Measurements from ENCODE around the gene TBKBP1.

The TBKBP1 gene

GRCh38 chr17:47733047-47733673, 39.2 kb downstream of the TBKBP1 start, which contains the start of gene TBX21:
Gene TBX21, plus strand, starts transcription at chr17:47733236. Its CDS starts 219 bp downstream, at chr17:47733455.
- Mint-ChIP-seq H3K9me3 (peaks cover 2% of the 10 kb centered on the region), H3K4me3 (peak within 1 kb of the TSS; percentile 75 to 78 (median 78)), H3K27ac (no peak within 1 kb of the TSS), H3K27me3 (ENCODE audit: low read depth) (peaks cover 86% of the 10 kb centered on the region), H3K4me1 (peaks cover 5% of the 10 kb centered on the region), H3K36me3 (ENCODE audit: low read depth) (no peaks in the 10 kb centered on the region)
- peak in 1 of 3 experiments; percentile 36 for TF ChIP-seq CTCF (IDR thresholded peaks at IDR 0.05; ENCODE audit: unreplicated experiment in 3 of 3)

DNA sequence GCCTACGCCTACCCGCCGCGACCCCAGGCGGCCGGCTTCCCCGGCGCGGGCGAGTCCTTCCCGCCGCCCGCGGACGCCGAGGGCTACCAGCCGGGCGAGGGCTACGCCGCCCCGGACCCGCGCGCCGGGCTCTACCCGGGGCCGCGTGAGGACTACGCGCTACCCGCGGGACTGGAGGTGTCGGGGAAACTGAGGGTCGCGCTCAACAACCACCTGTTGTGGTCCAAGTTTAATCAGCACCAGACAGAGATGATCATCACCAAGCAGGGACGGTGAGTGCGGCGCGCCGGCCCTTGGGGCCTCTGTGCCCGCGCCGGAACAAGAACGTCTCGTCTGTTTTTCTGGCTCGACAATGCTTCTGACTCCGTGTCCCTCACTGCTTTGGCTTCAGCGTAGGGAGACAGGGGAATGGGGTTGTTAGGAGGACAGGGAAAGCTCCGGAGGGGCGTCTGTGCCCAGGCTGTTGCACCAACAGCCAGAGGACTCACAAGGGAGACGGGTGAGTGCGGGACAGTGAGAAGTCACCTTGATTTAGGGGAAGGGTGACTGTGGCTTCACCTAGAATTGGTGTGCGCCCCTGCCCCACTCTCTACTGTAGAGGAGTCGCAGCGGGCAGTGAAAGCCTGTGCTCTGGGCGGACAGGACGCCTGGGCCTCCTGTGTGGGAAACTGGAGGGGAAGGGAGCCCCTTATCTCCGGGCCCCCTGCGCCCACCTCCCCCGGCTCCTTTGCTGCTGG, 39.9 kb downstream of the TBKBP1 start:
- H3K4me1 Mint-ChIP-seq: peaks cover 5% of the 10 kb centered on the region
- H3K36me3 Mint-ChIP-seq (ENCODE audit: low read depth): no peaks in the 10 kb centered on the region
- TF ChIP-seq CTCF (IDR thresholded peaks at IDR 0.05; ENCODE audit: unreplicated experiment in 3 of 3): no peak
- H3K9me3 Mint-ChIP-seq: peaks cover 2% of the 10 kb centered on the region
- H3K27me3 Mint-ChIP-seq (ENCODE audit: low read depth): peaks cover 81% of the 10 kb centered on the region
- H3K27ac Mint-ChIP-seq: no peak overlapping the region
- peak overlapping the region; percentile 71 to 78 (median 78) for H3K4me3 Mint-ChIP-seq

- Mint-ChIP-seq H3K27me3 (ENCODE audit: low read depth) (peaks cover 75% of the 10 kb centered on the region), H3K9me3 (peaks cover 2% of the 10 kb centered on the region), H3K27ac (no peak overlapping the region), H3K4me1 (peaks cover 5% of the 10 kb centered on the region), H3K36me3 (ENCODE audit: low read depth) (no peaks in the 10 kb centered on the region), H3K4me3 (no peak overlapping the region)
- no peak for TF ChIP-seq CTCF (IDR thresholded peaks at IDR 0.05; ENCODE audit: unreplicated experiment in 3 of 3)
These were observed 41.1 kb downstream of the TBKBP1 start for GRCh38 chr17:47735139-47735464.

GRCh38 chr17:47735536-47736011, 41.6 kb downstream of the TBKBP1 start:
- H3K4me3 Mint-ChIP-seq: peak overlapping the region in 1 of 3 experiments; percentile 19
- H3K27me3 Mint-ChIP-seq (ENCODE audit: low read depth): peaks cover 74% of the 10 kb centered on the region
- peaks cover 5% of the 10 kb centered on the region for H3K4me1 Mint-ChIP-seq
- no peak for TF ChIP-seq CTCF (IDR thresholded peaks at IDR 0.05; ENCODE audit: unreplicated experiment in 3 of 3)
- no peaks in the 10 kb centered on the region for H3K36me3 Mint-ChIP-seq (ENCODE audit: low read depth)
- H3K9me3 Mint-ChIP-seq: peaks cover 2% of the 10 kb centered on the region
- H3K27ac Mint-ChIP-seq: no peak overlapping the region

- H3K4me3 Mint-ChIP-seq: no peak overlapping the region
- H3K36me3 Mint-ChIP-seq (ENCODE audit: low read depth): no peaks in the 10 kb centered on the region
- peaks cover 70% of the 10 kb centered on the region for H3K27me3 Mint-ChIP-seq (ENCODE audit: low read depth)
- H3K27ac Mint-ChIP-seq: no peak overlapping the region
- peaks cover 5% of the 10 kb centered on the region for H3K4me1 Mint-ChIP-seq
- TF ChIP-seq CTCF (IDR thresholded peaks at IDR 0.05; ENCODE audit: unreplicated experiment in 3 of 3): no peak
- H3K9me3 Mint-ChIP-seq: peaks cover 2% of the 10 kb centered on the region
These were observed 42.8 kb downstream of the TBKBP1 start for GRCh38 chr17:47736501-47737495.

Data from nephron (organoid).